GM12892 (cell line): Measurements from ENCODE around the gene STN1.

ENCODE experiments used
- POLR2A ChIP-seq: IDR thresholded peaks from 2 replicates; pipeline ENCODE4 v1.6.1; 2011; ENCODE audit warnings: low read depth, low read length, control low read depth
- POLR2AphosphoS5 ChIP-seq: IDR thresholded peaks from 2 replicates; pipeline ENCODE4 v1.6.1; 2011; ENCODE audit warnings: low read depth, low read length, control low read depth

DNA sequence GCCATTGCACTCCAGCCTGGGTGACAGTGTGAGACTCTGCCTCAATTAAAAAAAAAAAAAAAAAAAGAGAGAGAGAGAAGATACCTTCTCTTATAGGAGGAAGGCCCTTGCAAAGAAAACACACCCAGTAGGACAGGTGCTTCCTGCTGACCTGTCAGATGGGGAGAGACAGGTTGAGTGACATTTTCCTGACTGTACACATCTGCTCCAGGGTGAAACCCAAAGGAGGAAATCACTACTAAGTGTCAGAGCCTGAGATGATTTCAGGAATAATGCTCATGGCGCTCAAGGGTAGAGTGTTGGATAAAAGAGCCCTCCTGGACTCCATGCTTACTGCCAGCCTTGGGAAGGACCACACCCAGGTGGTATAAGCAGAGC lies 1.7 kb upstream of the STN1 start:
- TF ChIP-seq POLR2A (no peak), POLR2AphosphoS5 (no peak)
